ENCODE results near the gene HMGCL. TPM values are rescaled to one million over a fixed set of nuclear protein-coding genes. Genes with fewer than 3 reads are reported as not detected.
A peak's percentile ranks its signal among the peaks of the same experiment; 100 is the strongest.

Gene HMGCL
- total RNA-seq, 1 experiment from 2014 or later: 28.2 TPM

GRCh38 chr1:23810818-23811540 lies 14.2 kb downstream of the HMGCL start:
- ChIA-PET CTCF (interaction anchor here (0.6 to 2.2 kb wide), 3 partner anchors 9 to 106 kb away, joined by 3 to 17 read pairs (median 3); no protein-coding TSS in a partner anchor), POLR2A (ENCODE audit: unreplicated experiment) (interaction anchor here (0.6 kb wide), 1 partner anchor 20 kb away, joined by 3 read pairs; no protein-coding TSS in a partner anchor)
- Histone ChIP-seq H3K36me3 (ENCODE audit: low read depth, low read length) (no peaks in the 10 kb centered on the region; the same call in 1 of the 2 replicates), H3K9me2 (replicated peaks; ENCODE audit: low read length) (no peaks in the 10 kb centered on the region), H3K9ac (ENCODE audit: low read length) (no peak overlapping the region), H3K4me3 (ENCODE audit: low read length) (no peak overlapping the region), H3K79me2 (ENCODE audit: low read length) (no peaks in the 10 kb centered on the region), H2AFZ (ENCODE audit: low read length) (no peak overlapping the region), H3K27me3 (ENCODE audit: low read length) (no peaks in the 10 kb centered on the region), H4K20me1 (ENCODE audit: low read length) (no peaks in the 10 kb centered on the region), H3K4me1 (ENCODE audit: insufficient read depth, low read length) (0 out of 2 replicates have a peak, but pooled peaks cover 5% of the 10 kb centered on the region), H3F3A (ENCODE audit: low read length, unreplicated experiment) (no peaks in the 10 kb centered on the region), H3K27ac (ENCODE audit: low read length) (no peak overlapping the region), H3K9me3 (ENCODE audit: low read length) (no peaks in the 10 kb centered on the region), H3K4me2 (ENCODE audit: low read length) (no peak overlapping the region)
- no TSS peak for BruUV-seq (replicated peaks)
- intact Hi-C loops (cut with micrococcal nuclease): no loop called here
- DNase-seq (peak; percentile 59), ATAC-seq (peak; percentile 56)
- TF ChIP-seq EZH2 (IDR thresholded peaks at IDR 0.05; ENCODE audit: low read length, unreplicated experiment) (no peak), EZH2phosphoT487 (IDR thresholded peaks at IDR 0.05; ENCODE audit: borderline replicate concordance, low read length) (no peak), CTCF (conservative IDR thresholded peaks at IDR 0.05; ENCODE audit: low read depth, low read length) (peak; percentile 82)

GRCh38 chr1:23809751-23810171 lies 15.5 kb downstream of the HMGCL start:
- Histone ChIP-seq H3K9me3 (ENCODE audit: low read length) (no peaks in the 10 kb centered on the region), H3K27ac (ENCODE audit: low read length) (no peak overlapping the region), H3K79me2 (ENCODE audit: low read length) (no peaks in the 10 kb centered on the region), H3F3A (ENCODE audit: low read length, unreplicated experiment) (no peaks in the 10 kb centered on the region), H4K20me1 (ENCODE audit: low read length) (no peaks in the 10 kb centered on the region), H2AFZ (ENCODE audit: low read length) (no peak overlapping the region), H3K4me3 (ENCODE audit: low read length) (no peak overlapping the region), H3K36me3 (ENCODE audit: low read depth, low read length) (no peaks in the 10 kb centered on the region; the same call in 1 of the 2 replicates), H3K27me3 (ENCODE audit: low read length) (no peaks in the 10 kb centered on the region), H3K9ac (ENCODE audit: low read length) (no peak overlapping the region), H3K9me2 (replicated peaks; ENCODE audit: low read length) (no peaks in the 10 kb centered on the region), H3K4me1 (ENCODE audit: insufficient read depth, low read length) (0 out of 2 replicates have a peak, but pooled peaks cover 5% of the 10 kb centered on the region), H3K4me2 (ENCODE audit: low read length) (no peak overlapping the region)
- intact Hi-C loops (cut with micrococcal nuclease): loop anchor here (1.0 kb wide), 1 partner anchor 59 kb away; the partner anchor contains the start of gene FUCA1
- DNase-seq (peak; percentile 78), ATAC-seq (peak; percentile 92)
- ChIA-PET CTCF (interaction anchor here (0.6 to 2.2 kb wide), 4 partner anchors 20 to 731 kb away, joined by 3 to 17 read pairs (median 4); no protein-coding TSS in a partner anchor), POLR2A (ENCODE audit: unreplicated experiment) (no interaction called here)
- BruUV-seq (replicated peaks): no TSS peak
- TF ChIP-seq CTCF (conservative IDR thresholded peaks at IDR 0.05; ENCODE audit: low read depth, low read length) (peak; percentile 81), EZH2phosphoT487 (IDR thresholded peaks at IDR 0.05; ENCODE audit: borderline replicate concordance, low read length) (no peak)

GRCh38 chr1:23807453-23807852 lies 17.8 kb downstream of the HMGCL start:
- Histone ChIP-seq H3K4me2 (ENCODE audit: low read length) (no peak overlapping the region), H3K79me2 (ENCODE audit: low read length) (no peaks in the 10 kb centered on the region), H2AFZ (ENCODE audit: low read length) (no peak overlapping the region), H3K36me3 (ENCODE audit: low read depth, low read length) (no peaks in the 10 kb centered on the region), H3K4me3 (ENCODE audit: low read length) (no peak overlapping the region), H3K4me1 (ENCODE audit: insufficient read depth, low read length) (0 out of 2 replicates have a peak, but pooled peaks cover 5% of the 10 kb centered on the region), H3K9me3 (ENCODE audit: low read length) (no peaks in the 10 kb centered on the region), H3K9me2 (replicated peaks; ENCODE audit: low read length) (no peaks in the 10 kb centered on the region), H3K27me3 (ENCODE audit: low read length) (no peaks in the 10 kb centered on the region), H3K27ac (ENCODE audit: low read length) (no peak overlapping the region), H3F3A (ENCODE audit: low read length, unreplicated experiment) (no peaks in the 10 kb centered on the region), H3K9ac (ENCODE audit: low read length) (no peak overlapping the region), H4K20me1 (ENCODE audit: low read length) (no peaks in the 10 kb centered on the region)
- TF ChIP-seq EZH2 (IDR thresholded peaks at IDR 0.05; ENCODE audit: low read length, unreplicated experiment) (no peak), EZH2phosphoT487 (IDR thresholded peaks at IDR 0.05; ENCODE audit: borderline replicate concordance, low read length) (no peak), CTCF (conservative IDR thresholded peaks at IDR 0.05; ENCODE audit: low read depth, low read length) (no peak)
- intact Hi-C loops (cut with micrococcal nuclease): no loop called here
- ATAC-seq (no peak), DNase-seq (no peak)
- no TSS peak for BruUV-seq (replicated peaks)
- POLR2A ChIA-PET (ENCODE audit: unreplicated experiment): no interaction called here
- CTCF ChIA-PET: interaction anchor here (0.9 kb wide), 1 partner anchor 109 kb away, joined by 3 read pairs; no protein-coding TSS in a partner anchor

Data from PC-3 (cell line).